AG09319 (cell line): ENCODE measurements around the gene CDK17.

ENCODE experiments used
- DNase-seq: peaks from one replicate; pipeline ENCODE4 v3.0.0-alpha.2; 2010; ENCODE audit warnings: low read depth; ENCODE audit errors: extremely low read depth
- TF ChIP-seq, protein P1 (sequence below): IDR thresholded peaks from 2 replicates; pipeline ENCODE4 v1.5.1; 2011; ENCODE audit warnings: low read depth, mild to moderate bottlenecking, inconsistent platforms, low read length, moderate library complexity

Gene CDK17

DNA sequence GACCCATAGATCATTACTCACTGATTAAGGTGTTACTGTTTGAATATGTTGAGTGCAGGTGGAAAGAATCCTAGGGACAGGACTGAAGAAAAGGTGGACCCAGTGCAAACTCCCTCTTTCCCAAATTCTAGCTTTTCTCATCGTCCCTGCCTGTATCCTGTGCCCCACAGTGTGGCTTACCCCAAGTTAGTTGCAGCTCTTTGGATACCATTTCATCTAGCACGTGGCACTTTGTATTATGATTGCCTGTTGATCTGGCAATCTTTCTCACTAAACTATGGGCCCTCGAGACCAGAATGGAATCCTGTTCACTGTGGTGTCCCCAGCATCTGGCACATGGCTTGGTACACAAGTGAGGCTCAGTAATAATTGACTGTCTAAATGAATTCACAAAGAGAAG, 139.6 kb downstream of the CDK17 start:
- TF ChIP-seq, protein P1, sequence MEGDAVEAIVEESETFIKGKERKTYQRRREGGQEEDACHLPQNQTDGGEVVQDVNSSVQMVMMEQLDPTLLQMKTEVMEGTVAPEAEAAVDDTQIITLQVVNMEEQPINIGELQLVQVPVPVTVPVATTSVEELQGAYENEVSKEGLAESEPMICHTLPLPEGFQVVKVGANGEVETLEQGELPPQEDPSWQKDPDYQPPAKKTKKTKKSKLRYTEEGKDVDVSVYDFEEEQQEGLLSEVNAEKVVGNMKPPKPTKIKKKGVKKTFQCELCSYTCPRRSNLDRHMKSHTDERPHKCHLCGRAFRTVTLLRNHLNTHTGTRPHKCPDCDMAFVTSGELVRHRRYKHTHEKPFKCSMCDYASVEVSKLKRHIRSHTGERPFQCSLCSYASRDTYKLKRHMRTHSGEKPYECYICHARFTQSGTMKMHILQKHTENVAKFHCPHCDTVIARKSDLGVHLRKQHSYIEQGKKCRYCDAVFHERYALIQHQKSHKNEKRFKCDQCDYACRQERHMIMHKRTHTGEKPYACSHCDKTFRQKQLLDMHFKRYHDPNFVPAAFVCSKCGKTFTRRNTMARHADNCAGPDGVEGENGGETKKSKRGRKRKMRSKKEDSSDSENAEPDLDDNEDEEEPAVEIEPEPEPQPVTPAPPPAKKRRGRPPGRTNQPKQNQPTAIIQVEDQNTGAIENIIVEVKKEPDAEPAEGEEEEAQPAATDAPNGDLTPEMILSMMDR, result no peak
- no peak for DNase-seq

DNA sequence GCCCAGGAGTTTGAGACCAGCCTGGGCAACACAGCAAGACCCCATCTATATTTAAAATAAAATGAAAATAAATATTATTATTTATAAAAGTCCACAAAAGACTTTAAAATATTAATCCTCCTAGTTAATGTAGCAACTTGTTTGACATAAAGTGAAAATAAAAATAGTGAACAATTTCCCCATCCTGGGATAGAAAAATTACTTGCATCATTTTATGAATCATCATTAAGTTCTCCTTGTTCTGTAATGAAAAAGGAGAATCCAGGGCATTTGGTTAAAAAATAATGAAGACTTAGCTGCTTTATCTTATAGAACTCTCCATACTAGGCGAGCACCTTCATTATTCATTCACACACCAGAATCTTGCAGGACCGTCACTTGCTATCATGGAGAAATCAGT, 140.0 kb downstream of the CDK17 start:
- TF ChIP-seq, protein P1, result no peak
- no peak for DNase-seq

DNA sequence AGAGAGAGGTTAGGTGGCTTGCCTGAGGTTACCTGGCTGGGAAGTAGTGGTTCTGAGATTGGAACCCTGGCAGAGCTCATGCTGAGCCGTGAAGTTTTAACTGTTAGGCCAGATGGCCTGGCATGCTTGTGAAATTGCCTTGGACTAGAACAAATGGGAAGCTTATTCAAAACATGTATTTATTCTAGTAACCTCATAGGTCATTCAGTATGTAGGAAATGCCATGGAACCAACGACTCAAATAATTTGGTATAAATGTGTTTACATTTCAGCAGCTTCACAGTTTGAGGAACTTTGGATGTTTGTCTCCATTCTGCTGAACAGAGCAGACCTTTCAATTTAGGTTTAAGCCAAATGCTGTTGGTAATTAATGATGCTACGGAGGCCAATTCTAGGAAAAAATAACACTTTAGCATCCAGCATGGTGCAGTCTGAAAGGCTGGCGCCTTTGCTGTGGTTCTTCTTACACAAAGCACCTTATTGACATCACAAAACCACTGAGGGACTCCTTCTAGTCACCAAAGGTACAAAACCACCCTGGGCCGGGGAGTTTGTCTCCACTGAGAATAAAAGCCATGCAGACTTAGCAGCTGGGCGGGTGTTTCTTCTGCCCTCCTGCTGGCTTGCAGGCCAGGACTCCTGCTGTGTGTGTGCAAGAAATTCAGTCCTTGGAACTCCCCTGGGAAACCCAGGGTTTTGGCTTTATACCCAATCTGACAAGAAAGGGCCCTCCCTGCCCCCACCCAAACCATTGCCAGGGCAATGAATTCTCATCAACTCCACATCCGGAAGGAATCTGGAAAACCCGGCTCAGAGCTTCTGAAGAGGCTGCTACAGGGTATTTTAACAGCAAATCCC, 141.9 kb downstream of the CDK17 start:
- DNase-seq, result no peak
- TF ChIP-seq, protein P1, result no peak

DNA sequence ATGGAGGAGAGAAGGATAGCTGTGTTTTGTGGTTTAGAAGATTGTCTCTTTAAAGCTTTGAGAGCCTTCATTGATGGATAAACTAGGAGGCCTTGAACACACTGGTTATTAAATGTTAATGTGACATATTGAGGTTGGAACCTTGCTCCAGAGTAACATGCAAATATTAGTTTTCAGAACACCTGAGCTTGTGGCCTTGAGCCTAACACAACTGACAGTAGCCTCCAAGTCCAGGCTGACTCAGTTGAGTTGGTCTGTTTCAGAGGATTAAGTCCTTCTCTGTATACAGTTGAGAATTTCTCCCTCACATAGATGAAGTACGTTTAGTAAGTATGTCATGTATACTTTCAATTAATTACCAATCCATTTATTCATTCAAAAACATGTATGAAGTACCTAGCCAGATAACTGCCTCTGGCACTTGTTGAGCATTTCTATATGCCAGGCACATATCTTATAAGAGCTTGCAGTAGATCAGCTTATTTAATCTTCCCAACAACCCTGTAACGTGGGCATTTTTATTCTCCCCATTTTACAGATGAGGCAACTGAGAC, 142.6 kb downstream of the CDK17 start:
- TF ChIP-seq, protein P1, result no peak
- no peak for DNase-seq

DNA sequence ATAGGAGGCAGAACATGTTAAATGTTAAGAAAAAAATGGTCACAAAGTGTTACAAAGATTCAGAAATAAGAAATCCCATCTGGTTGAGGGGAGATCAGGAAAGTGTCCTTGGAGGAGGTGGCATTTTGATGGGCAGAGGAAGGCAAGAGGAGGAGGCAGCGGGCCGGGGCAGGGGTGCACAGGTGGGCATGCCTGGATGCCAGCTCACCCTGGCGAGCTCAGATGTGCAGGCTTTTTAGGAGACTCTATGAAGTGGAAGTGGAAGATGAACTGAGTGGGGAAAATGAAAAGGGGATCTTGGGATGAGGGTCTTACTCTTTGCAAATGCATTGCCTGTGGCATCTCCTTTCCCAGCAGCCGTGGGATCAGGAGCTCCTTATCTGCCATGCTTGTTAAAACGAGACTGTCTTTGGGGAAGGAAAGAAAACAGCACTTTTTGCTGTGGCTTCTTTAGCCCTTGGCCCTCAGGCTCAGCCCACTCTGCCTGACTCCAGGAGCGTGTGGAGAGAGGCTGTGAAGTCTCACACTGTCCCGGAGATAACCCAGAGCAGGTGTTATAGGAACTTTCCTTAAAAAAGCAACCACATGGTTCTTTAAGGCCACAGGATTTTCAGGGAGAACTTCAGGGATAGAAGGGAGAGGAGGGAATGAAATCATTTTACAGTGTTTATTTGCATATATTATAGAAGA, 143.4 kb downstream of the CDK17 start:
- TF ChIP-seq, protein P1, result no peak
- DNase-seq, result no peak

DNA sequence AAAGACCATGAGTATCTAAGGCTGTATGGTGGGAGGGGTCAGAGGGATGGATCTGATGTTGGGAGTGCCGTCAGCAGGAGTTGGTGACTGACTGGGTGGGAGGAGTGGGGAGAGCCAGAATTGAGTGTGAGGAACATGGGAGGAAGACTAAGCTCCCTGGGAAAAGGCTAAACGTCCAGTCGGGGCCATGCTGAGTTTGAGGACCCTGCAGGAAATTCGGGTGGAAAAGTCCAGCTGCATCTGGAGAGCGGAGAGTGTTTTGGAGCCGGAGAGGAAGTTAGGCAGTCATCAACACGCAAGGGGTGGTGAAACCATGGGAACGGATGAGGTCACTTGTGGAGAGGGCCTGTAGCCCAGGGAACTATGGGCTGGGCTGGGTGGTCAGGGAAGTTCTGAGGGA, 145.2 kb downstream of the CDK17 start:
- TF ChIP-seq, protein P1, result no peak
- DNase-seq, result no peak

DNA sequence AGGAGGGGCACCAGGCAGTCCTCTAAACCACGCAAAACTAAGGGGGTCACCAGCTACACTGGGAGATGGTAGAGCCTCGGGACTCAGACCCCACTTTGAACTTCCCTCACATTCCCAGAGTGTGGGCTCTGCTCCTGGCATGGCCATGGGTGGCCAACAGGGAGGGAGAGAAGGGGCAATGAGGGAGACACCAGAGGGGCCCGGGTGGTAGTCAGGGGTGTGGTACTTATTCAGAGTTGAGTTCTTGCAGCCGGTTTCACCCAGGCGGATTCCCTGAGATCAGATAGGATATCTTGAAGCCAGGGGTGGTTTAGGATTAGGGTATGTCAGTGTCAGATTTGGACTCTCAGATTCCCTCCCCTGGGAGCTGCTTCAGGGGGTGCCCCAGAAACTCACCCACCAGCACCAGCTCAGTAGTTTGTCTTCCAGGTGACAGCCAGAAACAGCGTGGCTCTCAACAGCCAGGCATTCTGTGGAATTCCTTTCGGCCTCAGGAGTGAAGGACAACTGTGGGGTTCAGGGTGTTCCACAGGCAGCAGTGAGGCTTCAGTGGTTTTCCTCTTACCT, 150.0 kb downstream of the CDK17 start:
- TF ChIP-seq, protein P1, result no peak
- no peak for DNase-seq
